ENCODE data around the gene ZBTB47.

DNA sequence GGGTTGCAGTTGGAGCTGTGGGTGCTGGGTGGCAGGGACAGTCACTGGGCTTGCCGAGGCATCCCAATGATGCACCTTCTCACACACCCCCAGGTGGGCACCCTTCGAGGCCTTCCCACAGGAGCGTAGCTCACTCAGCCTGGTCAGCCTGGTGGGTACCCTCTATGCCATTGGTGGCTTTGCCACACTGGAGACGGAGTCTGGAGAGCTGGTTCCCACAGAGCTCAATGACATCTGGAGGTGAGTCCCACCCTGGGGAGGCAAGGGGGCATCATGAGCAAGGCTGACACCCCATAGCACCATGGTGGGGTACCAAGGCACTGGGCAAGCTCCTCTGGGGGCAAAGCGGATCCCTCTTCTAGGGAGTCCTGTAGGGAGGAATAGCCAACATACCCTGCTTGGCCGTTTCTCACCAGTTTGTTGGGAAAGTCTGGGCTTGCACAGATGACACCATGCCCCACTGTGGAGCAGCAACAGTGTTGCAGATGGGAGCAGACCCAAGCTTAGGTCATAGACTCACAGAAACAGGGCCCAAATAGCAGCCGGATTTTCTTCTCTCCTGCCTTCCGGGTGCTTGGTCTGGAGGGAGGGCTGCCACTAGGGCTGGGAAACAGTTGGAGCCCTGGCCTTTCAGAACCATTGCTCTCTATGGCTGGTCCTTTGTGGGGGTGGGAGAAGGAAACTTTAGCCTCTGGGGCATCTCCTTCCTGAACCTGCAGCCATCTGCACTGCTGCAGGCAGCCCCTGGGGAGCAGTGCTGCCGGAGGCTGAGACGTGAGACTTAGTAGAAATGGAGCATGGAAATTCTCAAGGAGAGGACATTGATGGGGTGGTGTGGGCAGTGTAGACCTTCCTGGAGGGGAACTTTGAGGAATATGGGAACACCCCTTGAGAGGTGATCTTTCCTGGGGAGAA lies 37.5 kb downstream of the ZBTB47 start:
- TF ChIP-seq CTCF (IDR thresholded peaks at IDR 0.05) = no peak
- TF ChIP-seq POLR2AphosphoS5 (IDR thresholded peaks at IDR 0.05) = no peak
- TF ChIP-seq POLR2A (IDR thresholded peaks at IDR 0.05) = no peak

Data from stomach (tissue), 4 donors.